GM23248 (cell line): ENCODE results near the gene OSBP2. TPM values are rescaled to one million over a fixed set of nuclear protein-coding genes. Genes with fewer than 3 reads are reported as not detected.

Experiments used
- DNase-seq: peaks from one replicate; pipeline ENCODE4 v3.0.0-alpha.2; 2015
- H2AFZ ChIP-seq: fragments of 200-600 bp; sonication (generic); 2 replicates; pipeline ENCODE4 v1.6.1; 2016; ENCODE audit warnings: antibody characterized with exemption
- H3F3A ChIP-seq: fragments of 200-600 bp; sonication (generic); 2 replicates; pipeline ENCODE4 v1.6.1; 2016; ENCODE audit warnings: mild to moderate bottlenecking, antibody characterized with exemption, mixed run types; ENCODE audit not compliant: insufficient read depth
- H3K27ac ChIP-seq: fragments of 200-600 bp; sonication (generic); 2 replicates; pipeline ENCODE4 v1.5.1; 2016; ENCODE audit warnings: mild to moderate bottlenecking
- H3K27me3 ChIP-seq: fragments of 200-600 bp; sonication (generic); replicated peaks from 2 replicates; pipeline ENCODE4 v1.6.1; 2016; ENCODE audit warnings: mild to moderate bottlenecking; ENCODE audit not compliant: insufficient read depth
- H3K36me3 ChIP-seq: fragments of 200-600 bp; sonication (generic); 2 replicates; pipeline ENCODE4 v1.6.1; 2016; ENCODE audit warnings: low read depth, mild to moderate bottlenecking
- H3K4me1 ChIP-seq: fragments of 200-600 bp; sonication (generic); 2 replicates; pipeline ENCODE4 v1.6.1; 2016; ENCODE audit warnings: mild to moderate bottlenecking; ENCODE audit not compliant: insufficient read depth
- H3K4me2 ChIP-seq: fragments of 200-600 bp; sonication (generic); one replicate; pipeline ENCODE4 v1.6.1; 2016; ENCODE audit warnings: mild to moderate bottlenecking; ENCODE audit not compliant: unreplicated experiment
- H3K4me3 ChIP-seq: fragments of 200-600 bp; sonication (generic); 2 replicates; pipeline ENCODE4 v1.5.1; 2016; ENCODE audit warnings: mild to moderate bottlenecking
- H3K79me2 ChIP-seq: fragments of 200-600 bp; sonication (generic); 2 replicates; pipeline ENCODE4 v1.6.1; 2016; ENCODE audit warnings: mild to moderate bottlenecking; ENCODE audit not compliant: insufficient read depth
- H3K9ac ChIP-seq: fragments of 200-600 bp; sonication (generic); 2 replicates; pipeline ENCODE4 v1.6.1; 2016; ENCODE audit warnings: mild to moderate bottlenecking
- H3K9me2 ChIP-seq: fragments of 200-600 bp; sonication (generic); 2 replicates; pipeline ENCODE4 v1.6.1; 2016; ENCODE audit warnings: mixed run types, mild to moderate bottlenecking, moderate library complexity; ENCODE audit not compliant: insufficient read depth
- H3K9me3 ChIP-seq: fragments of 200-600 bp; sonication (generic); one replicate; pipeline ENCODE4 v1.6.1; 2017; ENCODE audit warnings: low read depth
- H4K20me1 ChIP-seq: fragments of 200-600 bp; sonication (generic); 2 replicates; pipeline ENCODE4 v1.6.0; 2016; ENCODE audit not compliant: insufficient read depth
- EZH2 ChIP-seq: fragments of 200-600 bp; sonication (generic); IDR thresholded peaks from 2 replicates; pipeline ENCODE4 v1.6.1; 2018; ENCODE audit warnings: antibody characterized with exemption, mild to moderate bottlenecking; ENCODE audit not compliant: insufficient read depth, poor library complexity, severe bottlenecking
- EZH2phosphoT487 ChIP-seq: fragments of 200-600 bp; sonication (generic); IDR thresholded peaks from 2 replicates; pipeline ENCODE4 v1.6.1; 2018; ENCODE audit warnings: antibody characterized with exemption, moderate library complexity, mild to moderate bottlenecking, low read depth; ENCODE audit not compliant: insufficient read depth
- WGBS, 2 experiments: methylation state at CpG; one replicate each; pipeline ENCODE4 v1.1.6; 2015 to 2017; ENCODE audit warnings: low lambda C conversion rate in 2 of 2, low coverage in 1 of 2; ENCODE audit errors: missing lambda C conversion rate in 2 of 2; 5-methylcytosine and 5-hydroxymethylcytosine counted together
- in situ Hi-C: fragments of 300-500 bp; cut with MboI; formaldehyde crosslinking; loops from 2 replicates; pipeline ENCODE4 v1.15.0; 2020
- polyA plus RNA-seq: library from polyadenylated mRNA; unstranded; fragments of >200 nt; fragmentation: Nextera tagmentation; extraction: Ambion mirVana; gene quantifications from 2 replicates; pipeline ENCODE4 v1.2.1, GENCODE V29; 2016
- total RNA-seq: library from RNA; depleted of rRNA; stranded (reverse); fragments of >200 nt; shearing (Covaris generic); gene quantifications from 2 replicates; pipeline ENCODE4 v1.2.3, GENCODE V29; 2014

The OSBP2 gene
- total and polyA plus RNA-seq, 2 experiments from 2014 or later = 1.1 to 1.3 TPM

DNA sequence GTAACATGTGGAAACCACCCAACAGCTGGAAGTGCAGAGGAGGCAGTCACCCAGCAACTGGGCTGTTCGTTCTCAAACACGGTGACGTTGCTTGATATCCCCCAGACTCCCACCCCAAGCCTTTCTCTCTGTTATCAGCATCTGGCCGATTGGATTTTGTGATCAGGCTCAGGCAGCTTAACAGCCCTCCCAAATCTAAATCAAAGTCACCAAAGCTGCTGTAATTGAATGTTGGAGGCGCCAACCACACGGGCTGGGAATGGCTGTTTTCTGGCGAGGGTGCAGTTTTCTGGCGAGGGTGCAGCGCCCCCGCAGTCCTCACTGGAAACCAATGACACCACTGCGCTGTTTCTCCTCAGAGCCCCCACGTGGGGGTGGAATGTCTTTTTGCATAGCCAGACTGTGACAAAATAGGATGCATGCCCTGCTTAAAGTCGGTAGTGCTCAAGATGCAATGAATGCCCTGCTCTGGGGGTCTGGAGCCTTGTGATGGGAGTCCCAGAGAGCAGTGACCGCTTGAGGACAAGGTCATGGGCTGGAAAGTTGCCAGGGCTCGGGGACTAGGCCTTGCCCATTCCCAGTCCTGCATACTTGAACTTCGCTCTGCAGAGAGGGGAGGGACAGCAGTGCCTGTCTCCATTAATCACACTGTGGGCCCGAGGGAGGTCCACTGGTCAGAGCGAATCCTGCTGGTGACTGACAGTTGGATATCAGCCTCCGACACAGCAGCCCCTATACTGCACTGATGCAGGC, 168.6 kb downstream of the OSBP2 start:
- H3K27me3 ChIP-seq = no peaks in the 10 kb centered on the region
- H3K4me2 ChIP-seq = no peak overlapping the region
- no peaks in the 10 kb centered on the region for H3F3A ChIP-seq
- no peak overlapping the region for H3K27ac ChIP-seq
- H3K4me1 ChIP-seq = no peaks in the 10 kb centered on the region
- no peaks in the 10 kb centered on the region for H4K20me1 ChIP-seq
- no peaks in the 10 kb centered on the region for H3K36me3 ChIP-seq
- in situ Hi-C loops = no loop called here
- H3K9me2 ChIP-seq = no peaks in the 10 kb centered on the region
- H3K9ac ChIP-seq = no peak overlapping the region
- no peak overlapping the region for H3K4me3 ChIP-seq
- no peaks in the 10 kb centered on the region for H3K79me2 ChIP-seq
- DNase-seq = no peak
- no peaks in the 10 kb centered on the region for H3K9me3 ChIP-seq
- 54% methylated on average over 19 of the region's 19 CpGs for WGBS, 2 experiments
- TF ChIP-seq EZH2 = no peak
- TF ChIP-seq EZH2phosphoT487 = no peak
- no peak overlapping the region for H2AFZ ChIP-seq

DNA sequence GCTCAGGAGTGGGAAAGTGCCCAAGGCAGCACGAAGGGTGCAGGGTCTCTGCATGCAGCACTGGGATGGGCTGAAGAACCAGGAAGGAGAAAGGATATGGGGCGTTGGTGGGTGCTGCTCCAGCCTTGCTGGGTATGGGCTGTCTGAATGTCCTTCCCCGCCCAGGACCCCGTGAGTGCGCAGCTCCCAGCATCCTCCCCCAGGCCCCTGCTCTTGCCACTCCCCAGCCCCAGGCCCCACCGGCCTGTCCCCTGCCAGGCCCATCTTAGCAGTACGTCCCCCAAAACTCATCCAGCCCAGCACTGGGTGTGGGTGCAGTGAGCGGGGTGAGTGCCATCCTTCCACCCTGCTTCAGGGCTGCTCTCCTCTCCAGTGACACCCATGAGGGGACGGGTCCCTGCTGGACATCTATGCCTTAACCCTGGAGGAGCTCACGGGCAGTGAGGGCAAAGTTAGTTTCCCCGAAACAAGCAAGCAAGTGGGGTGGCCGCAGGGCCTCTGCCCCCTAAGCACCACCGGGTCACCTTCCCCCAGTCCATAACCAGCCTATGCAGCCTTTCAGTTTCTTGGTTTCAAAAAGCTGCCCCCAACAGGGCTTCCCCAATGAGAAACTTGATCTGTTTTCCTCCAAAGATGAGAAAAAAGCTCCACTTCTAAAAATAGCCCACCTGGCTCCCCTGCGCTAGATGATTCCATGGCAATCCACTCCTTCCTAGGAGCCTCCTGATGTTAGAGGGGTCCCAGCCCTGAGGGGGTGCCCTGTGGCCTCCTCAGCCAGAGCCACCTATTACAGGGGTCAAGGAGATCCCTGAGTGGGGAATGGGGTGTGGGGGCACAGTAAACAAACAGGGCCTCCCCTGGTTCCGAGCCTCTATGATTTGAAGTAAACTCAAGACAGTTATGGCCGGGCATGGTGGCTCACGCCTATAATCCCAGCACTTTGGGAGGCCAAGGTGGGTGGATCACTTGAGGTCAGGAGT, 170.1 kb downstream of the OSBP2 start:
- H3K27ac ChIP-seq = no peak overlapping the region
- H3K4me3 ChIP-seq = no peak overlapping the region
- no peak overlapping the region for H3K4me2 ChIP-seq
- H3F3A ChIP-seq = no peaks in the 10 kb centered on the region
- no peaks in the 10 kb centered on the region for H3K79me2 ChIP-seq
- WGBS, 2 experiments = 85 to 86% methylated on average over 11 to 17 of the region's 17 CpGs
- H4K20me1 ChIP-seq = no peaks in the 10 kb centered on the region
- in situ Hi-C loops = no loop called here
- no peaks in the 10 kb centered on the region for H3K9me2 ChIP-seq
- no peaks in the 10 kb centered on the region for H3K27me3 ChIP-seq
- DNase-seq = no peak
- no peak overlapping the region for H3K9ac ChIP-seq
- H2AFZ ChIP-seq = no peak overlapping the region
- H3K36me3 ChIP-seq = no peaks in the 10 kb centered on the region
- peaks cover 5% of the 10 kb centered on the region; the same call in 1 of the 2 replicates for H3K4me1 ChIP-seq
- no peak for TF ChIP-seq EZH2phosphoT487
- no peak for TF ChIP-seq EZH2
- H3K9me3 ChIP-seq = no peaks in the 10 kb centered on the region

DNA sequence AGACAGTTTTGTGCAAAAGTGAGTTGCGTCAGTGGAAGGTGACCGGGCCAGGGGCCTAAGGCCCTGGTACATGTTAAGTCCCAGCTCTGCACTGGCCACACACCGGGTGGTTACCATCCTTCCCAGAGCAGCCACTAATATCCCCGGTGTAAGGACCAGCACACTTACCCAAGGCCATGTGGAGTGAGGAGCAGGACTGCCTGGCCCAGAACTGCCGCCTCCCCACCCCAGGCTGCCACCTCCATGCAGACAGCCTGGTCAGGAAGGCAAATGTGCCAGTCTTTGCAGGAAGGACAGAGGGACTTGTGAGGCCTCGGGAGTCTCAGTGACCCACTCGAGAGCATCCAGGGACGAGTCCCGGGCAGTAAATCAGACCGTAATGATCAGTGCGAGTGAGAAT, 171.0 kb downstream of the OSBP2 start:
- Histone ChIP-seq H3K9ac (no peak overlapping the region), H3K4me2 (no peak overlapping the region), H4K20me1 (no peaks in the 10 kb centered on the region), H3K79me2 (no peaks in the 10 kb centered on the region), H3K4me3 (no peak overlapping the region), H3K27me3 (no peaks in the 10 kb centered on the region), H3K9me2 (no peaks in the 10 kb centered on the region), H3K27ac (no peak overlapping the region), H3K9me3 (no peaks in the 10 kb centered on the region), H3K36me3 (no peaks in the 10 kb centered on the region), H3K4me1 (peaks cover 5% of the 10 kb centered on the region; the same call in 1 of the 2 replicates), H3F3A (no peaks in the 10 kb centered on the region), H2AFZ (no peak overlapping the region)
- TF ChIP-seq EZH2 (no peak), EZH2phosphoT487 (no peak)
- in situ Hi-C loops = no loop called here
- WGBS, 2 experiments = 83 to 92% methylated on average over 10 to 11 of the region's 11 CpGs
- no peak for DNase-seq

DNA sequence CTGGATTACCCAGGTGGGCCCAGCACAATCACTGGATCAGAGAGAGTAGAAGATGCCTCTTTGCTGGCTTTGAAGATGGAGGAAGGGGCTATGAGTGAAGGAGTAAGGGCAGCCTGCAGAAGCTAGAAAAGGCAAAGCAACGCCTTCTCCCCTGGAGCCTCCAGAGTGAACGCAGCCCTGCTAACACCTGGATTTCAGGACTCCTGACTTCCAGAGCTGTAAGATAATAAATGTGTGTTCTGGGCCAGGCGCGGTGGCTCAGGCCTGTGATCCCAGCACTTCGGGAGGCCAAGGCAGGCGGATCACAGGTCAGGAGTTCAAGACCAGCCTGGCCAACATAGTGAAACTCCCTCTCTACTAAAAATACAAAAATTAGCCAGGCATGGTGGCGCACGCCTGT, 171.5 kb downstream of the OSBP2 start:
- Histone ChIP-seq H3K9ac (no peak overlapping the region), H3K36me3 (no peaks in the 10 kb centered on the region), H3K27ac (no peak overlapping the region), H3K27me3 (no peaks in the 10 kb centered on the region), H3K9me2 (no peaks in the 10 kb centered on the region), H3K4me3 (no peak overlapping the region), H4K20me1 (no peaks in the 10 kb centered on the region), H3K9me3 (no peaks in the 10 kb centered on the region), H3K4me1 (peaks cover 5% of the 10 kb centered on the region; the same call in 1 of the 2 replicates), H3F3A (no peaks in the 10 kb centered on the region), H3K79me2 (no peaks in the 10 kb centered on the region), H3K4me2 (no peak overlapping the region), H2AFZ (no peak overlapping the region)
- in situ Hi-C loops = no loop called here
- WGBS, 2 experiments = 84 to 87% methylated on average over 8 of the region's 8 CpGs
- no peak for DNase-seq
- TF ChIP-seq EZH2phosphoT487 (no peak), EZH2 (no peak)
